AG04450 (cell line): ENCODE measurements around the gene CACNA2D3. TPM values are rescaled to one million over a fixed set of nuclear protein-coding genes. Genes with fewer than 3 reads are reported as not detected.
"Not testable (repeated sequence)": the region's sequence is repeated elsewhere in the genome, so short reads cannot be mapped to it uniquely, and the experiment has no call there.

Experiments used
- CTCF ChIA-PET: fragments of 300-600, 350-600 bp; formaldehyde crosslinking; extraction: SDS; loops from one replicate; lab custom pipeline; 2022; ENCODE audit warnings: antibody characterized with exemption, inconsistent platforms; lab: Charles Lee
- POLR2A ChIA-PET: fragments of 350-600 bp; formaldehyde crosslinking; extraction: SDS; loops from one replicate; lab custom pipeline; 2021; ENCODE audit warnings: antibody characterized with exemption, inconsistent platforms; lab: Yijun Ruan, JAX
- DNase-seq: peaks from one replicate; pipeline ENCODE4 v3.0.0-alpha.2; 2011; ENCODE audit warnings: low read depth, low spot score
- H3K27ac ChIP-seq: one replicate; pipeline ENCODE4 v1.5.1; 2012; ENCODE audit warnings: low read depth, low read length, control low read depth
- H3K27me3 ChIP-seq: one replicate; pipeline ENCODE4 v1.6.0; 2012; ENCODE audit warnings: low read length; ENCODE audit not compliant: control insufficient read depth, insufficient read depth
- H3K4me3 ChIP-seq: 2 replicates; pipeline ENCODE4 v1.5.1; 2011; ENCODE audit warnings: mild to moderate bottlenecking, low read depth, low read length, control low read depth
- H3K9me3 ChIP-seq: 2 replicates; pipeline ENCODE4 v1.5.1; 2012; ENCODE audit warnings: low read length; ENCODE audit not compliant: control insufficient read depth, insufficient read depth
- CTCF ChIP-seq: IDR thresholded peaks from 2 replicates; pipeline ENCODE4 v1.5.1; 2011; ENCODE audit warnings: low read depth, low read length, control low read depth, inconsistent platforms
- polyA plus RNA-seq: library from polyadenylated mRNA; depleted of rRNA; stranded (reverse); fragments of >200 nt; gene quantifications from 2 replicates; pipeline ENCODE4 v1.2.3, GENCODE V29; 2011

Gene CACNA2D3
- polyA plus RNA-seq, 1 experiment, result 0.32 TPM

DNA sequence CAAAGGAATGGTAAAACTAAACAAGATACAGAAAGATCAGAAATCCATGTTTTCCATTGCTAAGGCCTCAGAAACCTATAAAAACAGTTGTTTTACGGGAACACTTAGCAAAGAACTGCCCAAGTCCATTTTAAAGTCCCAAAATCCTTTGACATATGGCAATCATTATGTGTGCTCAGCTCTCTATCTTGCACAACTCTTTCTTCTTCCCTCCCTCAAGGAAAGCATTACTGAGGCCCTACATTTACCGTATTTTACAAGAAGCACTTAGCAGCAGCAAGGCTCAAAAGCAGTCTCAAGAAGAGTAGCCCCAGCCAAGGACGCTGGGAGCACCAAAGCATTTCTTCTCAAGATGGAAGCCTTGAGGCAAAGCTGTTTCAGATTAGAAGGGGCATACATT lies 975.1 kb downstream of the CACNA2D3 start:
- Histone ChIP-seq H3K9me3 (no peaks in the 10 kb centered on the region), H3K27me3 (no peaks in the 10 kb centered on the region), H3K27ac (no peak overlapping the region), H3K4me3 (no peak overlapping the region)
- CTCF ChIA-PET, result no interaction called here
- DNase-seq, result no peak
- TF ChIP-seq CTCF, result no peak
- POLR2A ChIA-PET, result no interaction called here

DNA sequence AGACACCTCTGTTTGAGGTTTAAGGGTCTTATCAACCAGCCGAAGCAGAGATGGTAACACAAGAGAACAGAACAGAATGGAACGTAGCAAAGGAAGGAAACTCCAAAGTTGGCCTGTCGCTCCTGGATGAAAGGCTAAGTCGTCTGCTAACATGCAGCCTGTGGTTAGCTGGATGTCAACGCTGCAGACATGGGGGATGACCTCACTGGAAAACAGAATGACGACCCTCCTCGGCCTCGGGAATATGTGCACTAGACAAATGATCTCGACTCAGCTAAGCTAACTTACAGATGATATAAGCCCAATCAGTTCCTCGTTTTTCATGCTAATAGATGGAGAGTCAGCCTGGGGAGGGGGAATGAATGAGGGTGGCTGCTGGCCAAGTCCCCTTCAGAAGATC lies 983.3 kb downstream of the CACNA2D3 start:
- Histone ChIP-seq H3K9me3 (no peaks in the 10 kb centered on the region), H3K4me3 (no peak overlapping the region), H3K27me3 (no peaks in the 10 kb centered on the region), H3K27ac (no peak overlapping the region)
- CTCF ChIA-PET, result no interaction called here
- DNase-seq, result no peak
- TF ChIP-seq CTCF, result no peak
- POLR2A ChIA-PET, result no interaction called here

GRCh38 chr3:55107187-55107586 lies 984.8 kb downstream of the CACNA2D3 start:
- ChIA-PET POLR2A (no interaction called here), CTCF (no interaction called here)
- H3K27me3 ChIP-seq, result no peaks in the 10 kb centered on the region
- H3K27ac ChIP-seq, result no peak overlapping the region
- H3K4me3 ChIP-seq, result no peak overlapping the region
- no peak for TF ChIP-seq CTCF
- no peaks in the 10 kb centered on the region for H3K9me3 ChIP-seq
- no peak for DNase-seq

- H3K4me3 ChIP-seq, POLR2A ChIA-PET, DNase-seq, H3K9me3 ChIP-seq, H3K27me3 ChIP-seq, CTCF ChIA-PET, H3K27ac ChIP-seq: not testable (repeated sequence)
Measured at GRCh38 chr3:55111906-55112305, 989.6 kb downstream of the CACNA2D3 start.

GRCh38 chr3:55118451-55118850 lies 996.1 kb downstream of the CACNA2D3 start:
- H3K27me3 ChIP-seq, result no peaks in the 10 kb centered on the region
- no peak for TF ChIP-seq CTCF
- POLR2A ChIA-PET, result no interaction called here
- DNase-seq, result no peak
- no peaks in the 10 kb centered on the region for H3K9me3 ChIP-seq
- no peak overlapping the region for H3K4me3 ChIP-seq
- H3K27ac ChIP-seq, result no peak overlapping the region
- CTCF ChIA-PET, result no interaction called here

- H3K27ac ChIP-seq, result no peak overlapping the region
- no peak overlapping the region for H3K4me3 ChIP-seq
- H3K27me3 ChIP-seq, result no peaks in the 10 kb centered on the region
- ChIA-PET CTCF (no interaction called here), POLR2A (no interaction called here)
- H3K9me3 ChIP-seq, result no peaks in the 10 kb centered on the region
- no peak for DNase-seq
- TF ChIP-seq CTCF, result no peak
Measured at GRCh38 chr3:55119268-55119667, 996.9 kb downstream of the CACNA2D3 start.
